Activated naive CD4-positive, alpha-beta T cell treated with anti-CD3 and anti-CD28 coated beads, Interleukin-2, amount 10 ng/mL, durations not matched to agents 7 days and 5 days (primary cell): ENCODE measurements around the gene ACSF2.

Experiments
- CTCF ChIA-PET: fragments of 350-600 bp; sonication (Branson Sonifier 250); formaldehyde crosslinking; loops from one replicate; lab custom pipeline; 2021; ENCODE audit warnings: antibody characterized with exemption; lab: Charles Lee
- DNase-seq: peaks from one replicate; pipeline ENCODE4 v3.0.0-alpha.2; 2020
- H3K27ac Mint-ChIP-seq: one replicate; pipeline ENCODE4 v1.8.0; 2021; ENCODE audit warnings: mild to moderate bottlenecking, moderate library complexity, mixed read lengths
- H3K27me3 Mint-ChIP-seq: one replicate; pipeline ENCODE4 v1.8.0; 2021; ENCODE audit warnings: mild to moderate bottlenecking, mixed read lengths
- H3K36me3 Mint-ChIP-seq: one replicate; pipeline ENCODE4 v1.8.0; 2021; ENCODE audit warnings: mixed read lengths
- H3K4me1 Mint-ChIP-seq: one replicate; pipeline ENCODE4 v1.8.0; 2021; ENCODE audit warnings: mixed read lengths
- H3K4me3 Mint-ChIP-seq: one replicate; pipeline ENCODE4 v1.8.0; 2021; ENCODE audit warnings: mild to moderate bottlenecking, moderate library complexity, mixed read lengths
- H3K9me3 Mint-ChIP-seq: one replicate; pipeline ENCODE4 v1.8.0; 2021; ENCODE audit warnings: mixed read lengths

The ACSF2 gene

GRCh38 chr17:50502301-50502990, 76.4 kb downstream of the ACSF2 start:
- Mint-ChIP-seq H3K36me3 (no peaks in the 10 kb centered on the region), H3K27ac (peak overlapping the region; percentile 28), H3K27me3 (peaks cover 39% of the 10 kb centered on the region), H3K4me3 (no peak overlapping the region), H3K4me1 (peaks cover 41% of the 10 kb centered on the region), H3K9me3 (no peaks in the 10 kb centered on the region)
- DNase-seq: no peak
- CTCF ChIA-PET: interaction anchor here (0.6 to 6.2 kb wide), 6 partner anchors 9 to 125 kb away, joined by 3 to 44 read pairs (median 8); partner anchors contain the start of gene RSAD1

GRCh38 chr17:50505591-50506130, 79.6 kb downstream of the ACSF2 start:
- no peak overlapping the region for H3K4me3 Mint-ChIP-seq
- CTCF ChIA-PET: interaction anchor here (0.6 to 6.2 kb wide), 6 partner anchors 15 to 451 kb away, joined by 3 to 44 read pairs (median 4); no protein-coding TSS in a partner anchor
- H3K4me1 Mint-ChIP-seq: peaks cover 67% of the 10 kb centered on the region
- H3K36me3 Mint-ChIP-seq: no peaks in the 10 kb centered on the region
- no peak for DNase-seq
- H3K27me3 Mint-ChIP-seq: peaks cover 27% of the 10 kb centered on the region
- H3K27ac Mint-ChIP-seq: no peak overlapping the region
- no peaks in the 10 kb centered on the region for H3K9me3 Mint-ChIP-seq

DNA sequence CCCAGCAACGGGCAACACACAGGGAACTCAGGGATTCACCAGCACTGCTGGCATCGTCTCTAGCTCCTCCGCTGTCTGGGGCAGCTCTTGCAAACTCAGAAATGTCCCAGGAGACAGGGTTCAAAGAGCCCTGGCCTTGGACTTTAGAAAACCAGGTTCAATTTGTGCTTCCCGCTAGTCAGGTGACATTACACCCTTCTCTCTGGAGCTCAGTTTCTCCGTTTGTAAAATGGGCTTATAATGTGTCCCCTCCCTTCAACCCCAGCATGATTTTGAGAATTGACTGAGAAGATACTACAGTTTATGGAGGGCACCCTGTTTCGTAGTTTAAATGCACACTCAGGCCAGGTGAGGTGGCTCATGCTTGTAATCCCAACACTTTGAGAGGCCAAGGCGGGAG, 80.3 kb downstream of the ACSF2 start:
- Mint-ChIP-seq H3K27ac (no peak overlapping the region), H3K27me3 (peaks cover 25% of the 10 kb centered on the region), H3K4me1 (peaks cover 74% of the 10 kb centered on the region), H3K36me3 (no peaks in the 10 kb centered on the region), H3K4me3 (no peak overlapping the region), H3K9me3 (no peaks in the 10 kb centered on the region)
- CTCF ChIA-PET: interaction anchor here (1.0 to 1.5 kb wide), 4 partner anchors 15 to 108 kb away, joined by 3 to 5 read pairs (median 5); no protein-coding TSS in a partner anchor
- DNase-seq: no peak

DNA sequence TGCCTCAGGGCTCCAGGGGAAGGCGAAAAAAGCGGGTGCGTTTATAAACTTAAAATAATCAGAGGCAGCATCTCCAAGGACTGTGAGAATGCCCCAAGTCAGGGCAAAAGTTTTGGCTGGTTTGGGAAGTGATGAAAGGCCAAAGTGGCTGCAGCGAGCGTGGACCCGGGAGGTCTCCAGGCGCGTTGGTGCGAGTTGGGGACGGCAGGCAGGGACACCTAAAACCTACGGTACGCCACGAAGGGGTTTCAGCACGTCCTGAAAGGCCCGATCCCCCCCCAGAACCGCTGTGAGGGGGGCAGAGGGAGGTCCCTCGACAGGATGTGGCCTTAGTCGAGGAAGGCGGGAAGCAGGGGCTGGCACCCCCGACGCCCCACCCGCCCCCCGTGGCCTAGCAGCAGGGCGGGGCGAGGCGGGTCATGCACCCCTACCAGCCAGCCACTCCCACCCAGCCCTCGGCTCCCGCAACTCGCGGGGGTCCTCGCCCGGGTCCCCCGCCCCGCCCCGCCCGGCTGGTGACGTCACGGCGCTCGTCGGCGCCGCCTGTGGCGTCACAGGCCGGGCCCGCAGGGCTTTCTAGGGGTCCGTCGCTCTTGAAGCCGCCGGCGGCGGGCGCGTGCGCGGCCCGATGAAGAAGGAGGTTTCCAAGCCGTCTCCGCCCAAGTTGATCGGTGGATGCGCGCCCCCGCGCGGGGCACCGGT, 82.0 kb downstream of the ACSF2 start, which contains the start of gene MYCBPAP:
Gene MYCBPAP, plus strand, starts transcription at position 569 of the 702 bp plus-strand sequence. CDS start 236 bp downstream, outside the sequence.
- Mint-ChIP-seq H3K36me3 (no peaks in the 10 kb centered on the region), H3K27ac (peak within 1 kb of the TSS; percentile 93), H3K9me3 (no peaks in the 10 kb centered on the region), H3K4me1 (peaks cover 74% of the 10 kb centered on the region), H3K4me3 (peak within 1 kb of the TSS; percentile 96), H3K27me3 (peaks cover 10% of the 10 kb centered on the region)
- CTCF ChIA-PET: no interaction called here
- DNase-seq: peak; percentile 91

DNA sequence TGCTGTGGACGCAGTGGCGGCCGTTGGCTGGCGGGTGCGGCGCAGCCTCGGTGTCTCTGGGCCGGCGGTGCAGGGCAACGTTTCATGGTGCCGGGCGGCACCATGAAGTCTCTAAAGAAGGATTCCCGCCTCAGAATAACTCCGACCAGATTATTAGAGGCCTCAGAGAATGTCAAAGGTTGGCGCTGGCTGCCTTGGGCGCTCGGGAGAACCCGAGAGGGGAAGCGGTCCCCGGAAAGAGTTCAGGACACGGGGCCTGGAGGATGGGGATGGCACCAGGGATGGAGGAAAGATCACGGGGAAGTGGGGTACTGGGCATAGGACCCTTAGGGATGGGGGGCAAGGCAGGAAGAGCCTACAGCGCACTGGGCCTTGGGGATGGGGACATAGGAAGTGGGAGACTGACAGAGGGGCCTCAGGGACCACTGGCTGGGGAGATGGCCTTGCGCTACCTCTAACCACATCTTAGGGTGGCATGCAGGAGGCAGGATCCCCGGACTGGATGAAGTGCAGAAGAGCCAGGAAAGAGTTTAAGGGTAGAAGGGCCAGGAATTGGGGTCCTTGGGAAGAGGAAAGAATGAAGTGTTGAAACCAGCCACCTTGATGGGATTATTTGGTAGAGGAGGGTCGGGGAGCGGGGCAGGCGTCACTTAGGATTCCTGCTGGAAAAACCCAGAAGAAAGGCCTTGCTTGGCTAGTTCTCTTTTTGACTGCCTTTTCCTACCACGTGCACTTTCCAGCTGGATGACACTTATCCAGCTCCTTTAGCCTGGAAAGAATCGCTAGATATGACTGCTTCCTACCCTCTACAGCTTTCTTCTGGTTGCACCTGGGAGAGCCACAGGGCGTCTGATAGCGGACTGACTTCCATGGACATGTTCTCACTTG, 82.8 kb downstream of the ACSF2 start:
- Mint-ChIP-seq H3K27ac (peak overlapping the region; percentile 93), H3K36me3 (no peaks in the 10 kb centered on the region), H3K27me3 (peaks cover 9% of the 10 kb centered on the region), H3K4me3 (peak overlapping the region; percentile 96), H3K4me1 (peaks cover 66% of the 10 kb centered on the region), H3K9me3 (no peaks in the 10 kb centered on the region)
- DNase-seq: no peak
- CTCF ChIA-PET: no interaction called here

- CTCF ChIA-PET: interaction anchor here (0.8 to 1.9 kb wide), 5 partner anchors 10 to 36 kb away, joined by 3 to 9 read pairs (median 4); partner anchors contain the start of gene SPATA20
- Mint-ChIP-seq H3K4me1 (peaks cover 43% of the 10 kb centered on the region), H3K27ac (peak overlapping the region; percentile 90), H3K36me3 (no peaks in the 10 kb centered on the region), H3K9me3 (no peaks in the 10 kb centered on the region), H3K27me3 (peaks cover 2% of the 10 kb centered on the region), H3K4me3 (peak overlapping the region; percentile 21)
- DNase-seq: peak; percentile 77
Measured at GRCh38 chr17:50511058-50511457, 85.0 kb downstream of the ACSF2 start.

- no peak overlapping the region for H3K4me3 Mint-ChIP-seq
- H3K36me3 Mint-ChIP-seq: no peaks in the 10 kb centered on the region
- H3K9me3 Mint-ChIP-seq: no peaks in the 10 kb centered on the region
Measured at GRCh38 chr17:50513495-50513894, 87.5 kb downstream of the ACSF2 start.

DNA sequence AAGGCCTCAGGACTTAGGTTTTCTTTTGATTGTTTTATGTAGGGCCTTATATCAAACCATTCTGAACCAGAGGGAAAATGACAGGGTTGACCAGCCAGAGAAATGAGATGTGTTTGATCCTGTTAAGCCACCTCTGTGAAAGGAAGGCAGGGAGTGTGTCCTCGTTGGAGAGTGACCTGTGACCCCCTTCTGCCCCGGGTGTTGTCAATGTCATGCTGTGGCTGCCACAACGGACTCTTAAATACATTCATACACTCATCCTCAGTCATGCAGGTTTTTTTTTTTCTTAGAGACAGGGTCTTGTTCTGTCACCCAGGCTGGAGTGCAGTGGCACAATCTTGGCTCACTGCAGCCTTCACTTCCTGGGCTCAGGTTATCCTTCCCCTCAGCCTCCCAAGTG, 88.4 kb downstream of the ACSF2 start:
- H3K27ac Mint-ChIP-seq: no peak overlapping the region
- H3K36me3 Mint-ChIP-seq: no peaks in the 10 kb centered on the region
- no peak overlapping the region for H3K4me3 Mint-ChIP-seq
- H3K9me3 Mint-ChIP-seq: no peaks in the 10 kb centered on the region
- no peak for DNase-seq
- no peaks in the 10 kb centered on the region for H3K27me3 Mint-ChIP-seq
- peaks cover 54% of the 10 kb centered on the region for H3K4me1 Mint-ChIP-seq
- CTCF ChIA-PET: no interaction called here

More at GRCh38 chr17:50513495-50513894, 87.5 kb downstream of the ACSF2 start:
- peaks cover 60% of the 10 kb centered on the region for H3K4me1 Mint-ChIP-seq
- H3K27ac Mint-ChIP-seq: no peak overlapping the region
- H3K27me3 Mint-ChIP-seq: no peaks in the 10 kb centered on the region
- CTCF ChIA-PET: interaction anchor here (0.8 to 1.1 kb wide), 2 partner anchors 11 to 29 kb away, joined by 3 read pairs; no protein-coding TSS in a partner anchor
- no peak for DNase-seq

- H3K36me3 Mint-ChIP-seq: no peaks in the 10 kb centered on the region
- CTCF ChIA-PET: interaction anchor here (1.3 to 1.9 kb wide), 3 partner anchors 11 to 17 kb away, joined by 3 to 7 read pairs (median 6); partner anchors contain the start of gene EPN3
- H3K4me1 Mint-ChIP-seq: peaks cover 46% of the 10 kb centered on the region
- H3K27me3 Mint-ChIP-seq: no peaks in the 10 kb centered on the region
- no peak for DNase-seq
- no peak overlapping the region for H3K27ac Mint-ChIP-seq
- H3K9me3 Mint-ChIP-seq: no peaks in the 10 kb centered on the region
- H3K4me3 Mint-ChIP-seq: no peak overlapping the region
Measured at GRCh38 chr17:50514936-50515702, 89.1 kb downstream of the ACSF2 start.

- Mint-ChIP-seq H3K4me3 (no peak overlapping the region), H3K27me3 (no peaks in the 10 kb centered on the region), H3K9me3 (no peaks in the 10 kb centered on the region), H3K4me1 (peaks cover 34% of the 10 kb centered on the region), H3K36me3 (no peaks in the 10 kb centered on the region), H3K27ac (peak overlapping the region; percentile 29)
- CTCF ChIA-PET: interaction anchor here (1.9 kb wide), 1 partner anchor 16 kb away, joined by 7 read pairs; no protein-coding TSS in a partner anchor
- DNase-seq: no peak
Measured at GRCh38 chr17:50517011-50517410, 91.0 kb downstream of the ACSF2 start.

- DNase-seq: no peak
- Mint-ChIP-seq H3K4me3 (no peak overlapping the region), H3K36me3 (no peaks in the 10 kb centered on the region), H3K27ac (no peak overlapping the region), H3K9me3 (no peaks in the 10 kb centered on the region), H3K4me1 (peaks cover 30% of the 10 kb centered on the region), H3K27me3 (no peaks in the 10 kb centered on the region)
- CTCF ChIA-PET: no interaction called here
Measured at GRCh38 chr17:50517504-50518383, 91.7 kb downstream of the ACSF2 start.

DNA sequence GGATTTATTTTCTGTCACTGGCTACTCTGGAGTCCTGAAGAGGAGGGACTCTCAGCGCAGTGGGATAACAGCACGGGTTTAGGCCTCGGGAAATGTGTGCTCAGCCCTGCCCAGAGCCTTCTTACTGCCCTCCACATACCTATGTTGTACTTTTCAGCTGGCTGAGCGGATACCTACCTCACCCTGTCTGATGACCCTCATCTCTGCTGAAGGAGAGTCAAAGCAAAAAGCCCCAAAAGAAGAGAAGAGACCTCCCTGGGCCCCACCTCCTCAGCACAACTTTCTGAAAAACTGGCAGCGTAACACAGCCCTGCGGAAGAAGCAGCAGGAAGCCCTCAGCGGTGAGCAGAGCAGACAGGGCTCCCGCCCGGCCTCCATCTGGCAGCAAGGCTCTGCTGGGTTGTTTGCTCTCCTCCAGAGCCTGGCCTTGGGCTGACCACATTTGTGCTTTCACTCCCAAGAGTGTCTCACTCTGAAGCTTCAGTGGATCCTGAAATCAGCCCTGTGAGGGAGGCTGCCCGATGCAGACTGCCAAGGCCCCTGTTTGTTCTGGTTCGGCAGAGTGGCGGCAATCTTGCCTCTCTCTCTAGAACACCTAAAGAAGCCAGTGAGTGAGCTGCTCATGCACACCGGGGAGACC, 92.5 kb downstream of the ACSF2 start:
- no peak for DNase-seq
- H3K9me3 Mint-ChIP-seq: no peaks in the 10 kb centered on the region
- no peaks in the 10 kb centered on the region for H3K27me3 Mint-ChIP-seq
- no peaks in the 10 kb centered on the region for H3K36me3 Mint-ChIP-seq
- H3K4me3 Mint-ChIP-seq: no peak overlapping the region
- peaks cover 30% of the 10 kb centered on the region for H3K4me1 Mint-ChIP-seq
- peak overlapping the region; percentile 69 for H3K27ac Mint-ChIP-seq
- CTCF ChIA-PET: interaction anchor here (1.0 kb wide), 1 partner anchor 23 kb away, joined by 3 read pairs; no protein-coding TSS in a partner anchor
